Astrocyte of the hippocampus (primary cell): ENCODE results near the gene TRPM4.
"Not testable (repeated sequence)": the region's sequence is repeated elsewhere in the genome, so short reads cannot be mapped to it uniquely, and the experiment has no call there.

Experiments
- DNase-seq: peaks from one replicate; pipeline ENCODE4 v3.0.0; 2011; ENCODE audit warnings: low read depth, low spot score

TRPM4 gene

DNA sequence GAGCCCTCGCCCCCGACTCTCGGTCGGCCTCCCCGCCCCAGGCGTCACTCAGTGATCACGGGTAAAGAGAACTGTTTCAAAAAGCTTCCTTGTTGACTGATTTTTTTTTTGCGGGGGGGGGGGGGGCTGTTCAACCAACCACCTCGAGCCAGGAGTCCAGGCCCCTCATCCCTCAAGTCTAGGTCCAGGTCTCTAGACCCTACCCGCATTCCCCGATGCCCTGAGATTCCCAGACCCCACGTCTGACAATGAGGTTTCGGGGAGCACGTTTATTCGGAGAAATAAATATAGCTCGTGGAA, 6.7 kb upstream of the TRPM4 start:
- DNase-seq: no peak

DNA sequence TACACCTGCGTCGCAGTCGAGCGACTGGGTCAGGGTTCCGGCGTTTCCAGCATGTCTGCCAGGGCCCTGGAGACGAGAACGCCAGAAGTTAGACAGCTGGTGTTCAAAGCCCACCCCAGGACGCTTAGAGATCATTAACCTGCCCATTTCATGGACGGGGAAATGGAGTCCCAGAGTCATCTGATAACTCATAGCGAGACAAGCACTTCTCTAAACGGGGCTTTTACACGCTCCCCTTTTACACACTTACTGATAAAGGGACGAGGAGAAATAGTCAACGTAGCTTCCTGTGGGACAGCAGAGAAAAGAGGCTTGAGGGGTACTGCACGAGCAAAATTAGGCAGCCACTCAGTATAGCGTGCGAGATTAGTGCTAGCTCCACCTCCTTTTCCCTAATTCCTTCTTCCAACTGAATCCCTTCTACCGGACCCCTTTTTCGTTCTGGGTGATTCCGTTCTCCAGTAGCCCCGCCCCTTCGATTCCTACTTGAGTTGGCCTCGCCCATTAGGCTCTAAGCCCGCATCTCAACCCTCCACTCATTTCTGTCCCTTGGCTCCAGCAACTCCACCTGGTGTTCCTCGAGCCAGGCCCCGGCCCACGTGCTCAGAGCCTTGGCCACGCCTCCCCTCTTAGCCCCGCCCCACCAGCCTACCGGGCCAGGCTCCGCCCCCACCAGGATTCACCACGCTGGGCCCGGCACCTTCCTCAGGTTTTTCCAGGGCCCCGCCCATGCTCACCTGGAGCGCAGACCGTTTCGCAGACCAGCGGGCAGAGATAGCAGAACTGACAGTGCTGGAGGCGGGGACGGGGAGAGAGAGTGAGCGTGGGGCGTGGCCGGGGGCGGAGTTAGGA, 6.1 kb upstream of the TRPM4 start:
- DNase-seq: peak; percentile 53

DNA sequence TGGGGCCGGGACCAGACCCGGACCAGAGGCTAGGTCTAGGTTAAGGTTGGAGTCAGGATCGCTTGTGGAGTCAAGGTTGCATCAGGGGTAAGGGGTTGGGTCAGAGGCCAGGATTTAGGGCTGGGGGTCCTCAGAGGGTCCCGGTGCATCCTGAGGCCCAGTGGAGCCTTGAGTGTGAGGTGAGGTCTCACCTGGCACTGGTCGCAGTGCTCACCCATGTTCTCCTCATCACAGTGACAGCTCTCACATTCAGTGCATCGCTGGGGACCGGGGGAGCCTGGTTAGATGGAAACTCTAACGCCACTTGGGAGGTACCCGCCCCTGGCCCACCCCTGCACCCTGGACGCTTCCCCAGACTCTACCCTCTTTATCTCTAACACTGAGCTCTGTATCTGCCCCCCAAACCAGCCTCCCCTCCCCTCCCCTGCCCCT, 5.5 kb upstream of the TRPM4 start:
- no peak for DNase-seq

DNA sequence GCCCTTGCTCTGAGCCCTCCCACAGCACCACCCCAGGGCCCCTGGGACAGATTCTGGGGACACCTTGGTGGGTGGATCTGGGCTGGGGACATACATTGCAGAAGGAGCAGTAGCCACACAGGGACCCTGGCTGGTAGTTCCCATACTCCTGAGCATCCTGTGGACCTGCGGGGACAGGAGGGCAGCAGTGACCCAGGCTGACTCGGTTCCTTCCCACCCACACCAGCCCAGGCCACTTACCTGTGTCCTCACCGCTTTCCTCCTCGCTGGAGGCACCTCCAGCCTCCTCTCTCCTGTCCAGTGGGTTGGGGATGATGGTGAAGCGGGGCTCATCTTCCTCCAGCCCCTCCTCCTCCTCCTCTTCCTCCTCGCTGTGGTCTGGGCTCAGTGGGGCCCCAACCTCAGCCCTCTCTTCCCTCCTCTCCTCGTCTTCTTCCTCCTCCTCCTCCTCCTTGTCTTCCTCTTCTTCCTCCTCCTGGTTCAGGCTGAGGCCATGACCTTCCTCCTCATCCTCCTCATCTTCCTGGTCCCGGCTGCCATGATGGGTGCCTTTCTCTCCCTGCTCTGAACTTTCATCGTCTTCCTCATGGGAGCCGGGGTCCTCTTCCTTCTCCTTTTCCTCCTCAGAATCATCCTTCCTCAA, 4.3 kb upstream of the TRPM4 start:
- DNase-seq: no peak

DNA sequence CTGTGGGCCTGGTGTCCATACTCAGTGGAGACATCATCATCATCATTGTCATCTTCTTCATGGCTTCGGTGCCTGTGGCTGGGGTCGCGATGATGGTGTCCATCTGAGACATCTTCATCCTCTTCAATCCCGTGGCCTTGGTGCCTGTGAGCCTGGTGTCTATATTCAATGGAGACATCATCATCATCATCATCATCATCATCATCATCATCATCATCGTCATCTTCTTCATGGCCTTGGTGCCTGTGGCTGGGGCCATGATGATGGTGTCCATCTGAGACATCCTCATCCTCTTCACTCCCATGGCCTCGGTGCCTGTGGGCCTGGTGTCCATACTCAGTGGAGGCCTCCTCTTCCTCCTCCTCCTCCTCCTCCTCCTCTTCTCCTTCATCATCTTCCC, 3.3 kb upstream of the TRPM4 start:
- no peak for DNase-seq

DNA sequence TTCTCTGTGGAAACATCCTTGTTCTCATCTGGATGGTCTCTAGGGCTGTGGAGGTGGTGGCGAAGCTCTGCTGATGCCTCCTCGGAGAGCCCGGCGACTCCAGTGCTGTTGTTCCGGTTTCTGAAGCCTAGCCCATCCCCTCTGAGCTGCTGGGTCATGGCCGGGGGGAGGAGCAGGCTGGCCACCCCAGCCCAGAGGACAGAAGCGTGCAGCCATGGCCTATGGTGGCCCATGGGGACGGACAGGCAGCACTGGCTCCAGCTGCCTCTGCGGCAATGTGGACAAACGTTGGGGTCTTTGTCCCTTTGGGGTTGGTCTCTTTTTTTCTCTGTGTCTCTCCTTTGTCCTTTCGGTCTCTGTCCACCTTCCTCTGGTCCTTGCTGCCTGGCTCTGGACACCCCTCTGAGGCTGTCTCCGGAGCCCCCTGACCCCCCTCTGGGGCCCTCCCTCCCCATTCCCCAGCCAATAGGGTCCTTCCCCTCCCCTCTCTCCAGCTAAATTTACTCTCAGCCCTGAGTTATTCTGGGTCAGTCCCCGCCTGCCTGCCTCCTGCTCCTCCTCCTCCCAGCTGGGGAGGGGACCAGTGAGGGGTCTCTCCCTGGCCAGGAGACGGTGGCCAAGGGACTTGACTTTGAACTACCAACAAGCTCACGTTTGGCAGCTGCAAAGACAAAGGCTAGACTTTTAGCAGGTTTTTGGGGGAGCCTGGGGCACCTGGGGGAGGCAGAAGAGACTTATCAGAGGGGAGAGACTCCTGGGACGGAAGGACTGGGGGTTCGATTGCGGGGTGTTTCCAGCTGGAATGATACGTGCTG, 2.4 kb upstream of the TRPM4 start, which contains the start of gene HRC:
HRC (minus strand) TSS at position 392 of the 815 bp plus-strand sequence; CDS start at position 233, 159 bp downstream.
- no peak for DNase-seq

DNA sequence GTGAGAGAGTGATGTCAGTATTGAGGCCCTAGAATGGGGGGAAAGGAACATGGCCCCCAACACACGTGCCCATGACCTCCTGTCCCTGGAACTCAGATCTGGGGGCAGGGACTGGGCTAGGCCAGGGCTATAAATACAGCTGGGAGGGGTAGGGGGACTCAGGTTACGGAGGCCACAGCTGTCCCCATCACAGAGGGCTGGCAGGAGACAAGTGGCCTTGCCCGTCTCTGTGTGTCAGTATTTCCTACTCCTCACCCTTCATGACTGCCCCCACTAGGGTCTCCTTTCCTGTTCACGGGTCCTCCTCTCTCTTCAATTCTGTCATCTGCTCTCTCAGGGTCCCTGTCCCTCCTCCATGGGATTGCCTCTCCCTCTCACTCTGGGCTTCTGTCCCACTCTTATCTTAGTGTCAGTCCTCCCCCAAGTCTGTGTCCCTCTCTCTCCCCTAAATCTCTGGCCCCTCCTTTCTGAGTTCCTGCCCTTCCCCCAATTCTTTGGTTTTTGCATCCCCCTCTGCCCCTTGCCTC, 1.7 kb upstream of the TRPM4 start:
- no peak for DNase-seq

DNA sequence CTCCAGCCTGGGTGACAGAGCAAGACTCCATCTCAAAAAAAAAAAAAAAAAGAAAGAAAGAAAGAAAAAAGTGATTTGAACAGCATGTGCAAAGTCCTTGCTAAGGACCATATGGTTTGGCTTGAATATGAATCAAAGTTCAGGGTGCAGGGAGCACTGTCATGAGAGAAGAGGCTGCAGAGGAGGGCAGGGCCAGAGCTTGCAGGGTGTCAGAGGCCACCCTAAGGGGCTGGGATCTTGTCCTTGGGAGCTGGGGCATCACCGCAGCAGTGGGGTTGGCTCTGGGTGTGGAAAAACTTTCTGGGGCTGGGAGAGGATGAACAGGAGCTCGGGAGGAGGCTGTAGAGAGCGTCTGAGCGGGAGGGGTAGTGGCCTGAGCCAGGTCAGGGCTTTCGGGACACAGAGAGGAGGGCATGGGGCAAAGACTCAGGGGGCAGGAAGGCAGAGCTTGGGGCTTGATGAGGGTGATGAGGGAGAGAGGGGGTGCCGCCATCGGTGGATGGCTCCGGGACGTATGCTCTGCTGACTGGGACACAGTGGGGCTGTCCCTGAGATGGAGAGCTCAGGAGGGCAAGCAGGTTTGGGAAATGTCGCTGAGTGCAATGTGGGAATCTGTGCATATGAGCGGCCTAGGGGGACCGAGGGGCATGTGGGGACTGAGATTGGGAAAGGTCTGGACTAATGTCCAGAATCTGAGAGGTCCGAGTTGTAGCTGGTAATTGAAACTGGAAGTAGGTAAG, 3.0 kb downstream of the TRPM4 start:
- no peak for DNase-seq

DNA sequence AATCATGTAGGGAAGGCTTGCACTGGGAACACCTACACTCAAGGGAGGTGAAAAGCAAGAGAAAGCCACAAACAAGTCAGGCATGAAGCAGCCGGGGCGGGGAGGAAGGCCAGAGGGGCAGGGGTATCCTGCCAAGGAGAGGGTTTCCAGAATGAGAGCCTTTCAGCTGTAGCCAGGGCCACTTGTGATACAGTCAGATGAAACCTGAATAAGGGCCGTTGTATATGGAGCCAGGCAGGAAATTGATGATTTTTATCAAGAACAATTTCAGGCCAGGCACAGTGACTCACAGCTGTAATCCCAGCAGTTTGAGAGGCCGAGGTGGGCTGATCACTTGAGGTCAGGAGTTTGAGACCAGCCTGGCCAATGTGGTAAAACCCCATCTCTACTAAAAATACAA, 4.4 kb downstream of the TRPM4 start:
- no peak for DNase-seq

DNA sequence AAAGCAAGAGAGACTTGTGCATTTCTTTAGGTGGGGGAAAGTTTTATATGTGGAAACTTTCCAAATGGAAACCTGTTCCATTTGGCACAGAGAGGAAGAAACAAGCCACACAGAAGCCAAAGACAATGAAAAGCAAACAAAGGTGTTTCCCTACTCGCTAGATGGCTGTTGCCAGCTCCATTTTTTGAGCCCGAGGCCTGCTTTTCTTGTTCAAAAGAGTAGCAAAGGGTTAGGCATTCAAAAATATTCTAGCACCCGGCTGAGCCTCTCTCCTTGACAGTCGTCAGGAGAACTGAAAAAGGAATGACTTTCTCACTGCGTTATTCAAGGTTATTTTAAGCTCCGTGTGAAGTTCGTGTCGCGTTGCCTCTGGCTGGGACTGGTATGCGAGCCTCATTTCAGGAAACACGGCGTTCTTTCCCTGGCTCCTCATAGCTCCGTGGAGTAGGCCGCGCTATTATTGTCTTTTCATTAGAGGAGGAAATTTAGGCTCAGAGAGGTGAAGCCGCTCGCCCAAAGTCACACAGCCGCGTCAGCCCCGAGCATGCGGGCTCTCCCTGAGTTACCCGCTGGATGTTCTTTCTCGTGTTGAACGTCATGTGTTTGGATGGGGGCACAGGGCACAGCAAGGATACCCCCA, 7.6 kb downstream of the TRPM4 start:
- peak; percentile 59 for DNase-seq

DNA sequence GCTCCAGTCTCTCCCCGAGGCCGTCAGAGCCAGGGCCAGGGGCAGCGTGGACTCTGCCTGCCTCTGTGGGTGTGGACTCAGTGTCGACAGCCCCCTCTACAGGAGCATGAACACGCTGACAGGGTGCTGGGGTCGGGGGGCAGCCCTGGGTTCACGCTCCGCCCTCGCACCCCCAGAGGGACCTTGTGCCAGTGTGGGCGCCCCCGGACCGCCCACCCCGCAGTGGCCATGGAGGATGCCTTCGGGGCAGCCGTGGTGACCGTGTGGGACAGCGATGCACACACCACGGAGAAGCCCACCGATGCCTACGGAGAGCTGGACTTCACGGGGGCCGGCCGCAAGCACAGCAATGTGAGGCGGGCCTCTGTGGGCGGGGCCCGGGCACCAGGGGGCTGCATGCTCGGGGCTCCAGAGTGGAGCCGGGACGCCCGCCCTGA, 8.3 kb downstream of the TRPM4 start:
- peak; percentile 17 for DNase-seq

DNA sequence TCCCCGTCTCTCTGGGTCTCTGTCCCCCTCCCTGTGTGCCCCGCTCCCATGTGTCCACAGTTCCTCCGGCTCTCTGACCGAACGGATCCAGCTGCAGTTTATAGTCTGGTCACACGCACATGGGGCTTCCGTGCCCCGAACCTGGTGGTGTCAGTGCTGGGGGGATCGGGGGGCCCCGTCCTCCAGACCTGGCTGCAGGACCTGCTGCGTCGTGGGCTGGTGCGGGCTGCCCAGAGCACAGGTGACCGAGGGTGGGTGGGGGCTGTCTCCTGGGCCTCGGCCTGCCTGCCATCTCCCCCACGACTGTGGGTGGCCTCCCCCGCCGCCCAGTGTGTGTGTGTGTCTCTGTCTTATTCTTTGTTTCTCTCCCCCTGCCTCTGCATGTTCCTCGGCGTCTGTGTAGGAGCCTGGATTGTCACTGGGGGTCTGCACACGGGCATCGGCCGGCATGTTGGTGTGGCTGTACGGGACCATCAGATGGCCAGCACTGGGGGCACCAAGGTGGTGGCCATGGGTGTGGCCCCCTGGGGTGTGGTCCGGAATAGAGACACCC, 10.3 kb downstream of the TRPM4 start:
- DNase-seq: no peak

DNA sequence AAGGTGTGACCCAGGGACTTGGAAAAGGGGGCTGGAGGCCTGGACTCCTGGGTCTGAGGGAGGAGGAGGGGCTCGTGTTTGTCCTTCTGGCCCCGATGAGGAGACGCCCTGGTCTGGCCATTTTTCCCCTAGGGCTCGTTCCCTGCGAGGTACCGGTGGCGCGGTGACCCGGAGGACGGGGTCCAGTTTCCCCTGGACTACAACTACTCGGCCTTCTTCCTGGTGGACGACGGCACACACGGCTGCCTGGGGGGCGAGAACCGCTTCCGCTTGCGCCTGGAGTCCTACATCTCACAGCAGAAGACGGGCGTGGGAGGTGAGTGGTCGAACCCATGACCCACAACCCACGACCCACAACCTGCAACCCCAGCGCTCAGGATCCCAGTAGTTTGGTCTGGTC, 10.8 kb downstream of the TRPM4 start:
- DNase-seq: no peak

DNA sequence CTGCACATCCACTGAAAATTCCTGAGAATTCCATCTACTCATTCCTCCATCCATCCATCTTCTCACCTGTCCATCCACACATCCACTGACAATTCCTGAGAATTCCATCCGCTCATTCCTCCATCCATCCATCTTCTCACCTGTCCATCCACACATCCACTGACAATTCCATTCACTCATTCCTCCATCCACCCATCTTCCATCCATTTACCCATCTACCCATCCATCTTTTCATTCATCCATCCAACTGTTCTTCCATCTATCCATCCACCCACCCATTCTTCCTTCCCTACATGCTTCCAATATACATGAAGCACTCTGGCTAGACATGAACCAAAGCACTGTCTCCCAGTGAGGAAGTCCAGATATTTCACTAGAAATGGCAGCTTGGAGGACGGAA, 15.6 kb downstream of the TRPM4 start:
- no peak for DNase-seq

DNA sequence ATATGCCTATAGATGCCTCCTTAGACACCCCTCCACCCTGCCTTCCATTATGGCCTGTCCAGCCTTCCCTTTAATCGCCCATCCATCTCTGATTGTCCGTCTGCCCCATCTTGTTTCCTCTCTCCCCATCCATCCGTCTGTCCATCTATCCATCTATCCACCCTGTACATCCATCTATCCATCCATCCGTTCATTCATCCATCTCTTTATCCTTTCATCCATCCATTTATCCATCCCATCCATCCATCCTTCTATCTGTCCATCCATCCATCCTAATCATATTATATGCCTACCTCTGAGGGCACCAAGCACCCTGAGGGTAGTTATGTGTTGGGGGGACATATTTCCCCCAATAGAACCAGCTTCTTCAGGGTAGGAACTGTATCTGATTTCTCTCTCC, 23.1 kb downstream of the TRPM4 start:
- no peak for DNase-seq

DNA sequence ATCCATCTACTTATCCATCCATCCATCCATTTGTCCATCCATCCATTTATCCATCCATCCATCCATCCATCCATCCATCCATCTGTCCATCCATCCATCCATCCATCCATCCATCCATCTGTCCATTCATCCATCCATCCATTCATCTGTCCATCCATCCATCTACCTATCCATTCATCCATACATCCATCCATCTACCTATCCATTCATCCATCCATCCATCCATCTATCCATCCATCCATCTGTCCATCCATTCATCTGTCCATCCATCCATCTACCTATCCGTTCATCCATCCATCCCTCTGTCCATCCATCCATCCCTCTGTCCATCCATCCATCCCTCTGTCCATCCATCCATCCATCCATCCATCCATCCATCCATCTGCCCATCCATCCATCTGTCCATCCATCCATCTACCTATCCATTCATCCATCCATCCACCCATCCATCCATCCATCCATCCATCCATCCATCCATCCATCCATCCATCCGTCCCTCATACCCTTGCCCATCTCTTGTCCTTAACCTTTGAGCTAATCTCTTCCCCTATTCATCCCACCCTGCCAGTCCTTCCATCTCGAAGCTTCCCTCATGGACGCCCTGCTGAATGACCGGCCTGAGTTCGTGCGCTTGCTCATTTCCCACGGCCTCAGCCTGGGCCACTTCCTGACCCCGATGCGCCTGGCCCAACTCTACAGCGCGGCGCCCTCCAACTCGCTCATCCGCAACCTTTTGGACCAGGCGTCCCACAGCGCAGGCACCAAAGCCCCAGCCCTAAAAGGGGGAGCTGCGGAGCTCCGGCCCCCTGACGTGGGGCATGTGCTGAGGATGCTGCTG, 24.6 kb downstream of the TRPM4 start:
- DNase-seq: not testable (repeated sequence)

DNA sequence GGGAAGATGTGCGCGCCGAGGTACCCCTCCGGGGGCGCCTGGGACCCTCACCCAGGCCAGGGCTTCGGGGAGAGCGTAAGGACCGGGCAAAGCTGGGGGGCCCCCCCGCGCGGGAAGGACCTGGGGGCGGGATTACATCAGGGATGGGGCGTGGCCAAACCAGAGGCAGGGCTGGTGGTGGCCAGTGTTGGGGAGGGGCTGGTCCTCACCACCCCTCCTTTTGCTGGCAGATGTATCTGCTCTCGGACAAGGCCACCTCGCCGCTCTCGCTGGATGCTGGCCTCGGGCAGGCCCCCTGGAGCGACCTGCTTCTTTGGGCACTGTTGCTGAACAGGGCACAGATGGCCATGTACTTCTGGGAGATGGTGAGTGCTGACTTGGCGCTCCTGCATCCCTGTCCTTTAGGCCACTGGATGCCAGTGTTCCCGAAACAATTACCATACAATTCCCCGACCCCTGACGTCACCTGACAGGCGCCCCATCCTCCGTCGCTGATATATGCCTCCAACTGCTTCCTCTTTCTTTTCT, 25.3 kb downstream of the TRPM4 start:
- DNase-seq: no peak

DNA sequence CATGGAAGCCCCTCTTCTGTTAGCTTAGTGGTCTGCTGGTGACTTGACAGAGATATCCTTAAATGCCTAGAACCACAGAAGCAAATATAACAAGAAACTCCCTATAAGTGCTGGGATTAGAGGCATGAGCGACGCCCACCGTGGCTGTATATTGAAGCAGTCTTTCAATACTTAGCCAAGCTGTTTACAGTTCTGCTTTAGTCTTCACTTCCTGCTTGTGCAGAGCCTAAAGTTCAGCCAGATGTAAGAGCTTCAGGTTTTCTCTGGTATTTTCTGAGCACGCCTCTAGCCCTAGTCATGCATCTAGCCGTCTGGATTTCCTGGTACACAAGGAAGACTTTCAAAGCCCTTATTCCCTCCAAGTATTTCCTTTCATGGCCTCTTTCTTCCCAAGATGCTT, 28.5 kb downstream of the TRPM4 start:
- no peak for DNase-seq

DNA sequence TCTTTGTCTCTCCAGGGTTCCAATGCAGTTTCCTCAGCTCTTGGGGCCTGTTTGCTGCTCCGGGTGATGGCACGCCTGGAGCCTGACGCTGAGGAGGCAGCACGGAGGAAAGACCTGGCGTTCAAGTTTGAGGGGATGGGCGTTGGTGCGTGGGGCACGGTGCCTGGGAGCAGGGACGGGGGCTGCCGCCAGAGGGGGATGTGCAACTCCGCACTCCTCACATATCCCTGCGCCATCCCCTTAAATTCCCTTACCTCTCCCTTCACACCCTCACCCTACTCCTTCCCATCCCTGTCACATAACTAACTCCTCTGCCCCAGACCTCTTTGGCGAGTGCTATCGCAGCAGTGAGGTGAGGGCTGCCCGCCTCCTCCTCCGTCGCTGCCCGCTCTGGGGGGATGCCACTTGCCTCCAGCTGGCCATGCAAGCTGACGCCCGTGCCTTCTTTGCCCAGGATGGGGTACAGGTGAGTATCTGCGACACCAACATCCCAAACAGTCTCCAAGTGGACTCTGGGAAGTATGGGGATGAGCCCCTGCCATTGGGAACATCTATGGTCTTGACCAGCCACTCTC, 31.1 kb downstream of the TRPM4 start:
- no peak for DNase-seq
